Activated CD4-positive, alpha-beta memory T cell treated with anti-CD3 and anti-CD28 coated beads, Interleukin-2, amount 10 ng/mL, durations not matched to agents 7 days and 5 days (primary cell): ENCODE measurements around the gene GPC3. TPM values are rescaled to one million over a fixed set of nuclear protein-coding genes. Genes with fewer than 3 reads are reported as not detected.

Experiments
- CTCF ChIA-PET: fragments of 350-600 bp; sonication (Branson Sonifier 250); formaldehyde crosslinking; loops from one replicate; lab custom pipeline; 2021; ENCODE audit warnings: antibody characterized with exemption, inconsistent platforms; lab: Charles Lee
- POLR2A ChIA-PET: fragments of 350-600 bp; sonication (Branson Sonifier 250); formaldehyde crosslinking; loops from one replicate; lab custom pipeline; 2021; ENCODE audit warnings: antibody characterized with exemption; lab: Charles Lee
- DNase-seq: peaks from one replicate; pipeline ENCODE4 v3.0.0-alpha.2; 2020
- H3K27ac Mint-ChIP-seq: one replicate; pipeline ENCODE4 v1.8.0; 2021; ENCODE audit warnings: mild to moderate bottlenecking, mixed read lengths
- H3K27me3 Mint-ChIP-seq: one replicate; pipeline ENCODE4 v1.8.0; 2021; ENCODE audit warnings: mixed read lengths
- H3K36me3 Mint-ChIP-seq: one replicate; pipeline ENCODE4 v1.8.0; 2021; ENCODE audit warnings: low read depth, mixed read lengths
- H3K4me1 Mint-ChIP-seq: one replicate; pipeline ENCODE4 v1.8.0; 2021; ENCODE audit warnings: mixed read lengths
- H3K4me3 Mint-ChIP-seq: one replicate; pipeline ENCODE4 v1.8.0; 2021; ENCODE audit warnings: mild to moderate bottlenecking, mixed read lengths
- H3K9me3 Mint-ChIP-seq: one replicate; pipeline ENCODE4 v1.8.0; 2021; ENCODE audit warnings: mixed read lengths
- total RNA-seq, 2 experiments: library from RNA; stranded (reverse); gene quantifications; one replicate each; pipeline ENCODE4 v1.2.3, GENCODE V29; 2021

Gene GPC3
- total RNA-seq, 2 experiments from 2014 or later, result 0.08 to 0.13 TPM

GRCh38 chrX:133654811-133655210 is 330.6 kb downstream of the GPC3 start:
- H3K27me3 Mint-ChIP-seq, result peaks cover 2% of the 10 kb centered on the region

GRCh38 chrX:133653358-133653757 is 332.0 kb downstream of the GPC3 start:
- Mint-ChIP-seq H3K36me3 (no peaks in the 10 kb centered on the region), H3K4me1 (no peaks in the 10 kb centered on the region), H3K27me3 (no peaks in the 10 kb centered on the region), H3K4me3 (no peak overlapping the region), H3K9me3 (no peaks in the 10 kb centered on the region), H3K27ac (no peak overlapping the region)
- ChIA-PET POLR2A (no interaction called here), CTCF (no interaction called here)
- DNase-seq, result no peak

More at GRCh38 chrX:133654811-133655210, 330.6 kb downstream of the GPC3 start:
- CTCF ChIA-PET, result no interaction called here
- Mint-ChIP-seq H3K36me3 (no peaks in the 10 kb centered on the region), H3K27ac (no peak overlapping the region), H3K4me3 (no peak overlapping the region), H3K4me1 (no peaks in the 10 kb centered on the region), H3K9me3 (no peaks in the 10 kb centered on the region)
- POLR2A ChIA-PET, result no interaction called here
- no peak for DNase-seq

GRCh38 chrX:133652185-133652584 is 333.2 kb downstream of the GPC3 start:
- no peak overlapping the region for H3K27ac Mint-ChIP-seq
- ChIA-PET CTCF (no interaction called here), POLR2A (no interaction called here)
- H3K36me3 Mint-ChIP-seq, result no peaks in the 10 kb centered on the region
- no peaks in the 10 kb centered on the region for H3K27me3 Mint-ChIP-seq
- no peaks in the 10 kb centered on the region for H3K9me3 Mint-ChIP-seq
- no peak overlapping the region for H3K4me3 Mint-ChIP-seq
- H3K4me1 Mint-ChIP-seq, result no peaks in the 10 kb centered on the region
- DNase-seq, result no peak

- Mint-ChIP-seq H3K36me3 (no peaks in the 10 kb centered on the region), H3K9me3 (no peaks in the 10 kb centered on the region), H3K4me1 (no peaks in the 10 kb centered on the region), H3K27ac (no peak overlapping the region), H3K27me3 (no peaks in the 10 kb centered on the region), H3K4me3 (no peak overlapping the region)
- ChIA-PET CTCF (no interaction called here), POLR2A (no interaction called here)
- no peak for DNase-seq
Observed at GRCh38 chrX:133650239-133650638, 335.2 kb downstream of the GPC3 start.

GRCh38 chrX:133649651-133650050 is 335.7 kb downstream of the GPC3 start:
- no peaks in the 10 kb centered on the region for H3K27me3 Mint-ChIP-seq
- CTCF ChIA-PET, result no interaction called here

GRCh38 chrX:133648594-133648993 is 336.8 kb downstream of the GPC3 start:
- H3K27ac Mint-ChIP-seq, result no peak overlapping the region
- no peaks in the 10 kb centered on the region for H3K4me1 Mint-ChIP-seq
- ChIA-PET POLR2A (no interaction called here), CTCF (no interaction called here)
- DNase-seq, result no peak
- no peak overlapping the region for H3K4me3 Mint-ChIP-seq
- H3K9me3 Mint-ChIP-seq, result no peaks in the 10 kb centered on the region
- no peaks in the 10 kb centered on the region for H3K36me3 Mint-ChIP-seq
- H3K27me3 Mint-ChIP-seq, result no peaks in the 10 kb centered on the region

More at GRCh38 chrX:133649651-133650050, 335.7 kb downstream of the GPC3 start:
- no peak for DNase-seq
- POLR2A ChIA-PET, result no interaction called here
- H3K27ac Mint-ChIP-seq, result no peak overlapping the region
- H3K36me3 Mint-ChIP-seq, result no peaks in the 10 kb centered on the region
- no peaks in the 10 kb centered on the region for H3K9me3 Mint-ChIP-seq
- no peaks in the 10 kb centered on the region for H3K4me1 Mint-ChIP-seq
- no peak overlapping the region for H3K4me3 Mint-ChIP-seq

- H3K9me3 Mint-ChIP-seq, result no peaks in the 10 kb centered on the region
- POLR2A ChIA-PET, result no interaction called here
- H3K27me3 Mint-ChIP-seq, result no peaks in the 10 kb centered on the region
- H3K27ac Mint-ChIP-seq, result no peak overlapping the region
- H3K4me3 Mint-ChIP-seq, result no peak overlapping the region
- CTCF ChIA-PET, result no interaction called here
- no peaks in the 10 kb centered on the region for H3K4me1 Mint-ChIP-seq
- no peak for DNase-seq
- no peaks in the 10 kb centered on the region for H3K36me3 Mint-ChIP-seq
Observed at GRCh38 chrX:133646719-133647116, 338.7 kb downstream of the GPC3 start.

- H3K4me1 Mint-ChIP-seq, result no peaks in the 10 kb centered on the region
- H3K27me3 Mint-ChIP-seq, result no peaks in the 10 kb centered on the region
Observed at GRCh38 chrX:133645977-133646718, 339.2 kb downstream of the GPC3 start.

GRCh38 chrX:133645256-133645655 is 340.1 kb downstream of the GPC3 start:
- Mint-ChIP-seq H3K4me1 (no peaks in the 10 kb centered on the region), H3K27ac (no peak overlapping the region), H3K27me3 (no peaks in the 10 kb centered on the region), H3K9me3 (no peaks in the 10 kb centered on the region), H3K36me3 (no peaks in the 10 kb centered on the region), H3K4me3 (no peak overlapping the region)
- ChIA-PET POLR2A (no interaction called here), CTCF (no interaction called here)
- DNase-seq, result no peak

More at GRCh38 chrX:133645977-133646718, 339.2 kb downstream of the GPC3 start:
- ChIA-PET POLR2A (no interaction called here), CTCF (no interaction called here)
- DNase-seq, result no peak
- no peaks in the 10 kb centered on the region for H3K9me3 Mint-ChIP-seq
- H3K27ac Mint-ChIP-seq, result no peak overlapping the region
- H3K36me3 Mint-ChIP-seq, result no peaks in the 10 kb centered on the region
- no peak overlapping the region for H3K4me3 Mint-ChIP-seq

- DNase-seq, result no peak
- Mint-ChIP-seq H3K27ac (no peak overlapping the region), H3K9me3 (no peaks in the 10 kb centered on the region), H3K36me3 (no peaks in the 10 kb centered on the region), H3K4me3 (no peak overlapping the region), H3K4me1 (no peaks in the 10 kb centered on the region), H3K27me3 (no peaks in the 10 kb centered on the region)
- ChIA-PET CTCF (no interaction called here), POLR2A (no interaction called here)
Observed at GRCh38 chrX:133640161-133641015, 345.0 kb downstream of the GPC3 start.

GRCh38 chrX:133639726-133640125 is 345.7 kb downstream of the GPC3 start:
- Mint-ChIP-seq H3K27me3 (no peaks in the 10 kb centered on the region), H3K9me3 (no peaks in the 10 kb centered on the region), H3K4me3 (no peak overlapping the region), H3K4me1 (no peaks in the 10 kb centered on the region), H3K36me3 (no peaks in the 10 kb centered on the region), H3K27ac (no peak overlapping the region)
- no peak for DNase-seq
- POLR2A ChIA-PET, result no interaction called here
- CTCF ChIA-PET, result no interaction called here

GRCh38 chrX:133638285-133638684 is 347.1 kb downstream of the GPC3 start:
- H3K9me3 Mint-ChIP-seq, result no peaks in the 10 kb centered on the region
- ChIA-PET CTCF (no interaction called here), POLR2A (no interaction called here)
- no peaks in the 10 kb centered on the region for H3K36me3 Mint-ChIP-seq
- no peaks in the 10 kb centered on the region for H3K4me1 Mint-ChIP-seq
- no peak overlapping the region for H3K4me3 Mint-ChIP-seq
- H3K27me3 Mint-ChIP-seq, result no peaks in the 10 kb centered on the region
- DNase-seq, result no peak
- no peak overlapping the region for H3K27ac Mint-ChIP-seq

GRCh38 chrX:133637765-133638164 is 347.6 kb downstream of the GPC3 start:
- ChIA-PET CTCF (no interaction called here), POLR2A (no interaction called here)
- no peaks in the 10 kb centered on the region for H3K36me3 Mint-ChIP-seq
- H3K9me3 Mint-ChIP-seq, result no peaks in the 10 kb centered on the region
- no peak overlapping the region for H3K27ac Mint-ChIP-seq
- H3K27me3 Mint-ChIP-seq, result no peaks in the 10 kb centered on the region
- H3K4me1 Mint-ChIP-seq, result no peaks in the 10 kb centered on the region
- DNase-seq, result no peak
- H3K4me3 Mint-ChIP-seq, result no peak overlapping the region
